ENCODE data around the gene BLM.

GRCh38 chr15:90674476-90674875, 42.7 kb upstream of the BLM start:
- no peak for TF ChIP-seq CTCF (IDR thresholded peaks at IDR 0.05)
- no peak for TF ChIP-seq POLR2A (IDR thresholded peaks at IDR 0.05)
